GM19467 (cell line): ENCODE results near the gene TNIK.
"Not testable (repeated sequence)": the region's sequence is repeated elsewhere in the genome, so short reads cannot be mapped to it uniquely, and the experiment has no call there.

Experiments used
- ATAC-seq: cut with Tn5 transposase; IDR thresholded peaks from one replicate; pipeline ENCODE4 v1.9.1; 2021; ENCODE audit warnings: mild to moderate bottlenecking, moderate library complexity; ENCODE audit not compliant: unreplicated experiment

The TNIK gene

GRCh38 chr3:171261487-171261886, 198.7 kb downstream of the TNIK start:
- no peak for ATAC-seq

GRCh38 chr3:171260899-171261298, 199.3 kb downstream of the TNIK start:
- ATAC-seq = no peak

GRCh38 chr3:171260466-171260865, 199.7 kb downstream of the TNIK start:
- ATAC-seq = no peak

DNA sequence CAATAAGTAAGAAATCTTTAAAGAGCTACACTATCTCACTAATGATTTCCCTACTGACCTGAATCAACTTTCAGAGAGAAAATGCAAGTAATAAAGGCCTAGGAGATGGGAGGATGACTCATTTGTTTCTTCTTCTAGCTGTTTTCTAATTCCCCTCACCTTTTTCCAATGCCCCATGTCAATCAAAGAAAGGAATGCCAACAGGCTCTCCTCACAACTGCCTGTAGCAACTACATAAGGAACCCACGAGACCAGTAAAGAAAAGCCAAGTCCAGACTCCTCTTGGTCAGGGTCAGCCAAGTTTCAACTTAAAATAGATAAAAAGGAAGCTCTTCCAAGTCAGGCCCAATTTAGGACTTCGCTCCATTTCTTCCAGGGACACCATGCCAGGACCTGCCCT, 201.9 kb downstream of the TNIK start:
- ATAC-seq = no peak

GRCh38 chr3:171257251-171258203, 202.7 kb downstream of the TNIK start:
- ATAC-seq = peak; percentile 63

DNA sequence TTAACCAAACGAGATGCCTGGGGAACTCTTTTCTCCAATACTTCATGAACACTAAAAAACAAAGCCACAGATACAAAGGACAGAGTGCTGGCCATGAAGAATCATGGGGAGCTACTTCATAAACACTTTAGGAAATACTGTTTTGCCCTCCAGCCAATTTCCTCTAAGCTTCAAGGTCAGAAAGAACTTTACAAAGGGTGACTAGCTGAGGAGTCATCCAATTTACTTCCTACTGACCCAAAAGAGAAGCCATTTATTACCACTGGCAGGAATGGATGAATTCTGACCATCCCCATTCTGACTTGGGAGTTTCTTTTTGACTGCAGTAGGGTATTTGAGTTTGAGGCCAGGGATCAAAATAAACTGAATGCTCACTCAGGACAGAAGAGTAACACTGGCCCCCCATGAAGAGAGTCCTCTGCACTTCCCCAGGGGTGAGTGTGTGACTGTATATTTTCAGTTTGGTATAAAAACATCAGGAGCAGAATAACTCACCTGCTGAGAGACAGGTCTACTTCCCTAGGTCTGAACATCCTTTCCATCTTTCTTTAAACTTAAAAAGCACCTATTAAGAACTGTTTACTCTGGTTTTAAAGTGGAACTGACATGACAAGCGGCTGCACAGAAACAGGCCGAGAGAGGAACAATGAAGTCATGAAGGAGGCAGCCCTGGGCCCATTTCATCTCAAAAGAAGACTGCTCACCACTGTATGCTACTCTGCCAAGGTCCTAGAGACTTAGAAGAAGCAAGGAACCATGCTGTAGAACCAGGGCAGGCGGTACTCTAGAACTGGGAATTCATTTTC, 203.6 kb downstream of the TNIK start:
- ATAC-seq = no peak

DNA sequence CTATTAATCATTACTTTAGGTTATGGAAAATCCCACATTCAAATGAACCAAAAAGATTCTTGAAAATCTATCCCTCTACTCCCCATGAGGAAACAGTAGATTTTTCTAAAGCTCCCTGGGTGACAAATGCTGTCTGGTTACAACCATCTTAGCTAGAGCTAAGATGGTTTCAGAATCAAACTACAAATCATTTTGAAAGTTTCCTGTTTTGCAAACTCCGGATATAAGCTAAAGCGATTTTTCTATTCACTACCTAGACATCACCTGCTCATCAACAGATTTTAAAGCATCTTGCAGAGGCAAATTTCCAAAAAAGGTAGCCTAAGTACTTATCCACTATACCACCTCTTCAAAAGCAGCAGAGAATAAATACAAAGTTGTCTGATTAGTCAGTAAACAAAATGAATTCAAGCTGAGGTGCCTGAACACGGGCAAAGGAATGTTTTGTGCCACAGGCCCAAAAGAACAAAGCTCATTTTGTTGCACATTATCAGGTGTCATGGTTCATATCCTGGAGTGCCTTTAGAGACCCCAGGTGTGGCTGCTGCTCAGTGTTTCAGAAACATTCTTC, 204.9 kb downstream of the TNIK start:
- ATAC-seq = peak; percentile 47

DNA sequence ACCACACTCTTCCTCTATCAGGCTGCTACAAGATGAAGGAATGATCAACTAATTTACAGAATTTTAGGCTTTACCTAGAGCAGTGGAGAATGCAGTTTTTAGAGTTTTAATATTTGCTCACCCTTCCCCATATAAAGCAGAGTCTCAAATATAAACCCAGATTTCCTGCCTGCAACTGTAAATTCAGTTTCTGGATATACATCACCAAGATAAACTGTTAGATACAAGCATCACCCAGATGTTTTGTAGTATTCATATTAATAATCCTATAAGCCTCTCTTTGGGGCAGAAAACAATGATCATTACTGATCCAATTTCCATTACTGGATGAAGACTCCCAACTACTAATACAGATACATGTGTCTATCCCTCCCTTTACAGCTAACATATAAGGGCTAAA, 205.9 kb downstream of the TNIK start:
- ATAC-seq = no peak

DNA sequence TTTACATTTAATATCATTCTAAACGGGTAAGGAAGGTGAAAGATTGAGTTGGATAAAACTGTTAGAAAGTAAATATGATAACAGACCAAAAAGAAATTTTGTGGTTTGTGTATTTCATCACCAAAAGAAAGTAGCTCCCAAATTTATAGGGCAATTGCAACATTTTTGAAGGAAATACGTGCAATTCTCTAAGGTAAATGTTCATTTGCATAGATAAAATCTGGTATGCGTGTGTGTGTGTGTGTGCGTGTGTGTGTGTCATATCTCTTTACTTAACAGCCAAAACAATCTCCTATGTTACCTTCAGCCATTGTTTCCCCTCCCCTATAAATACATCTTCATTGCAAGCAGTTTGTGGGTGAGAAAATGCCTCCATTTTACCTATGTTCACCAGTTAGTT, 208.4 kb downstream of the TNIK start:
- ATAC-seq = no peak

GRCh38 chr3:171250444-171250843, 209.8 kb downstream of the TNIK start:
- ATAC-seq = no peak

DNA sequence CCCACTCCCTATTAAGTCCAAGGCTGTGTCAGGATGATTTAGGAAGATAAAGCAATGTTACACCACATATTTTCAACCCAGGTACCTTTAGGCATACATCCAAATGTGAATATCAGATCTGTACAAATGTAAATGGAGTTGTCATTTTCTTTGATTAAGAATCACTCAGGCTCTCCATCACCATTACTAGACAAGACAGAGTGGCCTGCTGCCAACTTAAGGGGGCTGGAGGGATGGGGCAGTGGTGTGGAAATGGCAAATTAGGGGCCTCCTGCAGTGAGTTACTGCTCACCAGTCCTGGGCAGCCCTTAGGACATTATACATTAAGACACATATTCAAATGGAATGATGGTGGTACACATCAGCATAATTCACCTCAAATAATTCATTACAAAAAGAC, 211.0 kb downstream of the TNIK start:
- peak; percentile 9 for ATAC-seq

- peak; percentile 69 for ATAC-seq
Observed at GRCh38 chr3:171248426-171249111, 211.6 kb downstream of the TNIK start.

GRCh38 chr3:171245796-171246765, 214.1 kb downstream of the TNIK start:
- no peak for ATAC-seq

DNA sequence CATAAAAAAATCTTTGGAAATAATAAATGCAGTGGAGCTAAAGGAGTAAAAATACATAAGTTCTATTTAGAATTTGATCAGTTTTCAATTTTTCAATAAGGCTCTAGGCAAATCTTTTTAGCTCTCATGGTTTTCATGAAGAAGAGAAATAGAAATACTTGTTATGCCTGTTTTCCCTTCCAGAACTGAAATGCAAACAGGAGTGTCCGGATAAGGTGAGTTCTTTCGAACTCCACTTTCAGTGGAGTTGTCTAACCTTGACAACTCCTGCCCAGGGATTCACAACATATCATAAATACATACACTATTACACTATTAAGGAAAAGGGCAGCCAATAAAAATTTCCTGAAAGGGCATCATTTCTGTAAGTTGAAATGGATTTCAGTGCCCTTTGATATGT, 217.3 kb downstream of the TNIK start:
- ATAC-seq = no peak

GRCh38 chr3:171242170-171242569, 218.0 kb downstream of the TNIK start:
- no peak for ATAC-seq

DNA sequence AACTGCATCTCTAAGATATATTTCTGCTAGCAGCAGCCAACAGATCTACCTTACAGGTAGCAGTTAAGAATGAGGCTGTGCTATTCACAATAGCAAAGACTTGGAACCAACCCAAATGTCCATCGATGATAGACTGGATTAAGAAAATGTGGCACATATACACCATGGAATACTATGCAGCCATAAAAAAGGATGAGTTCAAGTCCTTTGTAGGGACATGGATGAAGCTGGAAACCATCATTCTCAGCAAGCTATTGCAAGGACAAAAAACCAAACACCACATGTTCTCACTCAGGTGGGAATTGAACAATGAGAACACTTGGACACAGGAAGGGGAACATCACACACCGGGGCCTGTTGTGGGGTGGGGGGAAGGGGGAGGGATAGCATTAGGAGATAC, 218.6 kb downstream of the TNIK start:
- ATAC-seq = not testable (repeated sequence)

DNA sequence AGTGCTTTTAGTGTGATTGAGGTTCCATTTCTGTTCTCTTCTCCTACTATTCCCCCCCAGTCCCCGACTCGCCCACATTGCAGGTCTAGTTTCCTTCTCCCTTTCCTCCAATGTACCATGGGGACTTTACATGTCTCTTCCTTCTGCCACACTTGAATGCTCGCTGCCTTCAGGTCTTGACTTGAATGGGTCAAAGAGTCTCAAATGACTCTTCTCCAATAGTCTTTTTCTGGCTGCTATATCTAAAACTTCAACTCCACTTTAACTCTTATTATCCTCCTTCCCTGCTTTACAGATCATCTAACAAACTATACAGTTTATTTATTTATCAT, 219.7 kb downstream of the TNIK start:
- ATAC-seq = no peak

- no peak for ATAC-seq
Observed at GRCh38 chr3:171239757-171240503, 220.3 kb downstream of the TNIK start.

GRCh38 chr3:171237009-171237385, 223.2 kb downstream of the TNIK start:
- no peak for ATAC-seq
